Ecto neural progenitor cell (in vitro differentiated cells): Measurements from ENCODE around the gene KIRREL3.

Experiments
- DNase-seq: peaks from one replicate; pipeline ENCODE4 v3.0.0-alpha.2; 2018; ENCODE audit warnings: low spot score

KIRREL3 gene

DNA sequence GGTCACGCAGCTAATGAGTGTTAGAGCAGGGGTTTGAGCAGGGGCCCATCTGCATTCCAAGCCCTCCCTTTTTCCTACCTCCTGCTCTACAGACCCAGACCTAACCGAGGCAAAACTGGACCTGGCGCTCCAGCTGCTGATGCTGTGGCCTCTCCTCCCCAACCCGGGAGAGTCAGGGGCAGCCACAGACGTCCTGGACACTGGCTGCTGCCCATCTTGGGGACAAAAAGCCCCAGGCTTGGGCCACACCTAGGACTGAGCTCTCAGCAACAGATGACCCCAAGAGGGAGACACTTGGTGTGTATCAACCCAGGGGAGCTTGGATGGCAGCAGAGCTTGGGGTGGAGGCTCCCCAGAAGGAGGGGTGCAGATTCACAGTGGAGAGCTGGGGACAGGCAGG lies 472.5 kb downstream of the KIRREL3 start:
- DNase-seq, result no peak

DNA sequence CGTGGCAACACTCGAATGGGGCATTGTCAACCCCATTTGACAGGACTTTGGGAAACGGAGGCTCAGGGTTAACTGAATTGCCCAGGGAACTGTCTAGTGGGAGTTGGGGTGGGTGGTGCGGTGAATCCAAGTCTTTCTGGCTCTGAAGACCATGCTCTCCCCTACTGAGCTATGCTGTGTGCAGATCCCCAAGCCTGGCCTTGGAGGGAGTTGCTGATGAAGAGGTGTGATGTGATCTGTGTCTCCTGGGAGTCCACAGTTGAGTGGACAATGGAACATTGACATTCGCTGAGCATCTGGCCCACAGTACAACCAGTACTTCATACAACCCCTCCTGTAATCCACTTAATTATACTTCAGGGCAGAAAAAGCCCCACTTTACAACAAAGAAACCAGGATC lies 472.9 kb downstream of the KIRREL3 start:
- no peak for DNase-seq

DNA sequence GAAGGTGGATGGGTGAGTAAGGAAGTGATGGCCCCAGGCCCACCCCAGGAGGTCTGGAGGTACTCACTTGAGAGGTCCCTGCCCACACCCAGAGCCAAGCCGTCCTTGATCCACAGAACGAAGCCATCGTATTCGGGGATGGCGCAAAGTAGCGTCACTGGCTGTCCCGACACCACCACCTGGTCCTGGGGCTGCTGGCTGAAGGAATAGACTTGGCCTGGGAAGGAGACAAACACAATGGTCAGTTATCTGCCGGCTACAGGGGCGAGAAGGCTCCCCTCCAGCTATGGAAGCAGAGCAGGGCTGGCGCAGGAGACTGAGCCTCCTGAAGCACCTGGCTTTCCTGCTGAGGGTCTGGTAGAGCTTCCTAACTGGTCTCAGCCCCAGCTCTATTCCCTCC lies 474.1 kb downstream of the KIRREL3 start:
- no peak for DNase-seq

DNA sequence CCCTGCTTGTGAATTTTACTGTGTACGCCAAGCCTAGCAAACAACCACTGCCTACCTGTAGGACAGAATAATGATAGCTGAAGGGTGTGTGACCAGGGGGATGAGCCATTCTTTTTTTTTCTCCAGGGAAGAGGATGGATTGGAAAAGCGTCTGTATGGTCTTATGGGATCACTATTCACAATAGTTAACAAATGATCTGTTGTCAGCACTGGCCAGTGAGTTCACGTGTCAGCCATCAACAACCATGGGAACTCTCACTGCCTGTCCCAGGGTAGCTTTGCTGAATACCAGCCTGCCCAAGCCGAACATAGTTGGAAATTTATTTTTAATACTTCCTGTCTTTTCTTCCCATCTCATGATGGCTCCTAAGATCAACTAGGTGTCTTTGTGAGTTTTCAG lies 474.9 kb downstream of the KIRREL3 start:
- no peak for DNase-seq

DNA sequence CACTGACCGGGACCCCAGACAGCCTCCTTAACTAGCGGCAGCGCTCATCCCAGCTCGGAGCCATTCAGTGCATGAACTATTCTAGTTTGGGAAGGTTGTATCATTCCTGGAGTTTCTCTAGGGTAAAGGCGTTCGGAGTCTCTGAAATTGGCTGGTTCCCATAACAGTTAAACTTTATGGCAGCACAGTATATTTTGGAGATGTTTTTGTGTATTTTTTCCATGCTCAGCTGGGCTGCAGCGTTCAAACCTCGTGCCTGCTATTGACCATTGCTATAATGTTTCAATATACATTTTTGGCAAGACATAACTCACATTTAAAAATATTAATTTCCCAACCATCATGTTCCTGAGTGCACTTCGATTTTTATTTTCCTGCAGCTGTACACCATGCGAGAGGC lies 475.4 kb downstream of the KIRREL3 start:
- no peak for DNase-seq

DNA sequence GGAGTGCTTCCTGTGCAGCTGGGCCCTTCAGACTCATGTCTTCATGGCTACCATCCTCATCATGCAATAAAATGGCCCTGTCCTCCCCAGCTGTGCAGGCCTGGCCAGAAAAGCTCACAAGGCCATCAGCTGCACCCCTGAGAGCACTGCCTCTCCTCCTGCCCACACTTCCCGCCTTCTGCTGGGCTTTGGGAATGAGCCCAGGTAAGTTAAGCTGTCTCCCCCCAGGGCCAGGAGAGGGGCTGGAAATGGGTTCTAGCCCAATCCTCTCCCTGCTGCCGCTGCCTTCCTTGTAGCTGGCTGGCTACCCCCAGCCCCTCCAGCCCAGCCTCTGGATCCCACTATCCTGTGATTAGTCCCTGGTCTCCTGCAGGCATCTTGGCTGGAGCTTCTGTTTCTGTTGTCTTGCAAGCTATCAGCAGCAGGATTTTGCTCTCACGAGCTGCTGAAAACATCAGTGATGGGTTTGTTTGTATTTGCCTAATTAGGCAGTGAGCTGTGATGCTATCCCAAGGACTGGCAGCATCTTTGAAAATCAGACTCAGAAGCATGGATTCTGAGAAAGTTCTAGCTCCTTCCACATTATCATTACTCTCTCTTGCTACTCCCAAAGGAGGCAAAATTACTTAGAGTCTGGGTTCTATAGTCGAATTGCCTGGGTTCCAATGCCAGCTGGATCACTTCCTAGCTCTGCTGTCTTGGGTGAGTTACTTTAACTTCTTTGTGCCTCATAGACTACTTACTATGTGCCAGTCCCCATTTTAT lies 476.9 kb downstream of the KIRREL3 start:
- DNase-seq, result no peak

DNA sequence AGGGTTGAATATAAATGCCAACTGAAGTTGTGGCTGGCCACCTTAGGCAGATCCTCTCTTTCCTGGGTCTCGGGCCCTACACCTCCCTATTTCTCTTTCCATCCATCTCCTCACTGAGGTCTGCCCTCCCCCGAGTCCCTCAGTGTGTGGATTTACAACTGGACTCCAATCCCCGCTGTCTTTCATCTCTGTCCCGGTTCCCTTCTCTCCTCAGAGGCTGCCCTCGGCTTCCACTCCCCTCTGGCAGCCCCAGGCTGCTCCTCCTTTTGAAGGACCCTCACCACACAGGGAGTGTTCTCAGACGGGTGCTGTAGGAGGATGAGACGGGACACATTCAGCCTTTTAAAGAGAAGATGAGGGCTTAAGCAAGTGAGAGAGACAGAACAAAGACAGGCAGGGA lies 478.0 kb downstream of the KIRREL3 start:
- DNase-seq, result no peak

DNA sequence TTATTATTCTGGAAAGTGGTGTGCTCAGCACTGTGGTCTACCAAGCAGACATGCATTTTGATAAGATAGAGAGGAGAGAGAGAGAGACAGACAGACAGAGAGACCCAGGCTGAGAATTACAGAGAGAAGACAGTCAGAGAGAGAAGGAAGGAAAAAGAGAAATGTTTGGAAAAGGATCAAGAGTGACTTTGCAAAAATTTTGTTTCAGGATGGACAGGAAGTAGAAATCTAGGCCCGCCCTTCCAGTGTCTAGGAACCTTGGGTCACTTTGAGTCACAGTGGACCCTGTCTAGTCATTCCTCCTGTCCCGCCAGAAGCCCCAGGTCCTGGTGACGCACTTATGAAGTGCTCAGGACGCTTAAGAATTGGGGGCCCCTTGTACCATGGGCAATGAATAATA lies 478.4 kb downstream of the KIRREL3 start:
- DNase-seq, result no peak

DNA sequence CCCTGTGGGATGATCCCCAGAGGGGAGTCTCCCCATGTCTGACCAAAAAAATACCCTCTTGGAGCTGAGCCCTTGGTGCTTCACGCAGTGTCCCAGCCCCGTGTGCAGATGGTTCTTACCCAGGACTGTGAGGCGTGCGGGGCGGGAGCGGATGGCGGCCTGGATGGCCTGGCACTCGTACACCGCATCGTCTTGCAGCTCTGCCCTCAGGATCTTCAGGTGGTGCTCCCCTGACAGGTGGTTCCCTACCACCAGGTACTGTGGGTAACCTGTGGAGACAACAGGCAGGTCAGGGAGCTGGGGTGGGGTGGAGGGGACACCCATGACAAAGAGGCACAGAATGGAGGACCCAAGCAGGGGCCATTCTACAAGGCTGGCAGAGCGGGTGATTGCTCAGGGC lies 479.4 kb downstream of the KIRREL3 start:
- no peak for DNase-seq

DNA sequence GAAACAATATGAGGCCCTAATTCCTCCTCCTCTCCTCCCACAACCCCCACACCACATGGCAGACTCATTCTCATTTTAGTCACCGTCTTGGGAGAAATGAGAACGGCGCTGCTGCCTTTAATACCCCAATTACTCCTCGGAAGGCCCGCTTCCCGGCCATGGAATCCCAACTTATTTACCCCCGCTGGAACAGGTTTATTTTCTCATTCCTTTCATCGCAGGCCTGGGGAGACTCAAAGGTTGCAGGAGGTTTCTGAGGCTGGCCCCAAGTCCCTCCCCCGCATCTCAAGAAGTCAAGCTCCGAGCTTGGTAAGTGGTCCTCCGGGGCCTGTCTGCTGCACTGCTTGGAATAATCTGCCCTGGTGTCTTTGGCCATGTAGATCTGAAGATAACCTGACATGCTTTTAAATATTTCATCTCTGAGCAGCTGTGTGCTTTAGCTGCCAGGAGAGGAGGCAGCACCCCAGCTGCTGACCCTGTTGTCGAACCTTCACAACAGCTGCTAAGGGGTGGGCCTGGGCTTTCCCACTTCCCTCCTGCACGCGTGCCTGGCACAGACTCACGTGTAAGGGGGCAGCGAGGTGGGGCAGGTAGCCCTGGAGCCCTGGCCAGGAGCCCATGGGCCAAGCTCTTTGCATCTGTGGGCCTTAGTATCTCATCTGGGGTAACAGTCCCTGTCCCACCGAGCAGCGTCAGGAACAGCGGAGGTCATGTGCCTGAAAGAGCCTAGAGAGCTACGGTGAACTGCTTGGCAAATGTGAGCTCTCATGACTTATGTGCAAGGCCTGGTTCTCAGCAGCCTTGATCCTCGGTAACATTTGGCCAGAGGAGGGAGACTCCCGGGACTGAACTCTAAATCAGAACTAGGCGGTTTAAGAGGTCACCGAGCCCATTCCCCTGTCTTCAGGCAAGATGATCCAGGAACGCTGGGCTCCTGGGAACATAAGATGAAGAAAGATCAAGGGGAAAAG lies 480.5 kb downstream of the KIRREL3 start:
- no peak for DNase-seq

DNA sequence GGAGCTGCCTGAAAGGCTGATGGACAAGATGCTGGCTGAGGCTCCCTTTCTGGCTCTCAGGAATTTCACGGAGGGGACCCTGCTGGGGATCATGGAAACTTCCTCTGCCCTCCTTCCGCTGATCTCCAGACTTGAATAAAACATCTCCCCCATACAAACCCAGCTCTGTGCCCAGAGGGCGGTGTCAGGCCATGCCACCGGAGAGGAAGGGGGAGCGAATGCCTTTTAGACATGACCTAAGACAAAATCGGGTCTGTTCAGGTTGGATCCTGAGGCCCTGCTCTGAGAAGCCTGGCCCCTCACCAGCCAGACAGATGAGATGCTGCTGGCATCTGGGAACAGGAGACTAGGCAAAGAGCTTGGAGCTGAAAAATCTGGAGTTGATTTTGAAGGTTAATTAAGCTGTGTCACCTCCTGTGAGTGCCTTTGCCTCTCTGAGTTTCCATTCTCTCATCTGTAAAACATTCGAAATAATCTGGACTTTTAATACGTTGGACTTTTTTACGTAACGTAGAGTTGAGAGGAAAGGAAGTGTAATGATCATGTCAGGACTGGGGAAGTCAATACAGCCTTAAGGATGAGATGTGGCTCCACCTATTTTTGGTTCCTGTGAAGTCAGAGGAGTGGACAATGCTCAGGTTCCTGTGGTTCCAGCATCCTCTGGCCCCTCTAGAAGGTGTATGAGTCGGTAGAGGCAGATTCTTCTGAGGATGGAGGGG lies 481.4 kb downstream of the KIRREL3 start:
- DNase-seq, result no peak

DNA sequence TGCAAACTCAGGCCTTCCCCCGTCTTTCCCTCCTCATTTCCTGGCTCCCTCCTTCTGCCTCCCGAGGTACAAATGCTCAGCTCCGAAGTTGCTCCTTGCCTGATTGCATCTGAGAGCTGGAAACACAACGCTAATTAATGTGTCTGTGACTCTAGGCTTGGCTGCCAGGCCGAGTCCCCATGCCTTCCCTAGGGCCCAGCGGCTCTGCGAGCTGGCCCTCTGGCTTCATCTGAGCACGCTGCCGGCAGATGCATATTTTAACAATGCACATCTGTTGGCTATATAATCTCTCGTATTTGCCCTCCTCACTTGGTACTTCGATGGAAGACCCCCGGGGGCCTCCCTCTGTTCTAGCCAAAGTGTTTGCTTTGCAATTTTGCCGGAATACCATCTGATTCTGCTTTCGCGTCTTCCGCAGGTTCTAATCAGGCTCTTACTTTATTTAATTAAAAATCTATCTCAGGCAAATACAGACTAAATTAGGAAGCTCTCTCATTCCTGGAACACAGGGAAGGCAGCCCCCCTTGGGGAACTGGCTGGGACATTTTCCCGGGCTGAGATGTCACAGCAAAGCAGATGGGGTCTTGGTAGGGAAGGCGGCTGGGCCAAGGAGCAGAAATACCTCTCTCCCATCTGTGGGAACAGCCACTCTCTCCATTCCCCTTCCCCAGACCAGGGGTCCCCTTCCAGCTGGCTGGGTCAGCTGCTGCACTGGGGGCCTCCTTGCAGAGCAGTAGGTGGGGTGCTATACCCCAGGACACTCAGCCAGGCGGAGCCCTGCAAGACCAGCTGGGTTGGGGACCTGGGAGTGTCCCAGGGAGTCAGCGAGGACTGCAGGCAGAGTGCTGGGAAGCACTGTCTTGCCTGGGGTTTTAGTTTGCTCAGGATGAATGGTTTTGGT lies 482.2 kb downstream of the KIRREL3 start:
- DNase-seq, result no peak

DNA sequence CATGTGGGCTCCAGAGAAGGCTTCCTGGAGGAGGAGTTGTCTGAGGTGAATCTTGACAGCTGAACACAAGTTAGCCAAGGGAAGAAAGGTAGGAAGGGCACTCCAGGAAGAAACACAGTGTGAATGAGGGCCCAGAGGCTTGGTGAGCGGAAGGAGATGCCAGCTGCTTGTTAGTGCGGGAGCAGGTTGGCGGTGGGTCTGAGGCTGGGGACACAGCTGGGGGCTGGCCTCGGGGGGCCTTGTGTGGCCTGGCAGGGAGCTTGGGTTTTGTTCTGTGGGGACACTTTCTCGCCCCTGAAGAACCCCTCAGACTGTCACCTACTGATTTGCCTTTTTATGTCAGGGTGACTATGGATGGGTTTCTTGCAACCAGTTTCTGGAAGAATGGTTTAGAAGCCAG lies 485.1 kb downstream of the KIRREL3 start:
- no peak for DNase-seq

DNA sequence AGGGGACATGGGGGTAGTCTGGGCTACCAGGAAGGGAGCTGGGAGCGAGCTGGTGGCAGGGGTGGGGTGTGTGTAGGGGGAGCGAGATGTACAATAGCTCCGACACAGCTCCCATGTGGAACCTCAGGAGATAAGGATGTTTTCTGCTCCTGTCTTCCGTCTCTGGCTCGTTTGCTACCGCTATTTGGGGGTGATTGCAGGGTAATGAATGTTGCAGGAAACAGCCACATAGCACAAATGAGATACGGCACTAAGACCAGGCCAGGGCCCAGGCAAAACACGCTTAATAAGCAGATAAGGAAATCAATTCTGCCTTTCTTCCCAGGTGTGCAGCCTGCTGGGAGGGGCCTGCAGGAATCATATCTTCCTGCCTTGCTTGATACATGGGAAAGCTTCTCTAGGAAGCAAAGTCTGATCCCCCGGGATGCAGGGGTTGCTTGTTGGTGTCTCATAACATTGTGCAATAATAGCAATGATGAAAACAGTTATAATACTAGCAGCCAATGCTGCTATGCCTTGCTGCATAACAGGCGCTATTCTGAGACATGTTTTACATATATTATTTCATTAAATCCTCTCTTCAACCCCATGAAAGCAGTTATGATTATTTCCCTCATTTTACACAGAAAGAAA lies 486.4 kb downstream of the KIRREL3 start:
- no peak for DNase-seq

DNA sequence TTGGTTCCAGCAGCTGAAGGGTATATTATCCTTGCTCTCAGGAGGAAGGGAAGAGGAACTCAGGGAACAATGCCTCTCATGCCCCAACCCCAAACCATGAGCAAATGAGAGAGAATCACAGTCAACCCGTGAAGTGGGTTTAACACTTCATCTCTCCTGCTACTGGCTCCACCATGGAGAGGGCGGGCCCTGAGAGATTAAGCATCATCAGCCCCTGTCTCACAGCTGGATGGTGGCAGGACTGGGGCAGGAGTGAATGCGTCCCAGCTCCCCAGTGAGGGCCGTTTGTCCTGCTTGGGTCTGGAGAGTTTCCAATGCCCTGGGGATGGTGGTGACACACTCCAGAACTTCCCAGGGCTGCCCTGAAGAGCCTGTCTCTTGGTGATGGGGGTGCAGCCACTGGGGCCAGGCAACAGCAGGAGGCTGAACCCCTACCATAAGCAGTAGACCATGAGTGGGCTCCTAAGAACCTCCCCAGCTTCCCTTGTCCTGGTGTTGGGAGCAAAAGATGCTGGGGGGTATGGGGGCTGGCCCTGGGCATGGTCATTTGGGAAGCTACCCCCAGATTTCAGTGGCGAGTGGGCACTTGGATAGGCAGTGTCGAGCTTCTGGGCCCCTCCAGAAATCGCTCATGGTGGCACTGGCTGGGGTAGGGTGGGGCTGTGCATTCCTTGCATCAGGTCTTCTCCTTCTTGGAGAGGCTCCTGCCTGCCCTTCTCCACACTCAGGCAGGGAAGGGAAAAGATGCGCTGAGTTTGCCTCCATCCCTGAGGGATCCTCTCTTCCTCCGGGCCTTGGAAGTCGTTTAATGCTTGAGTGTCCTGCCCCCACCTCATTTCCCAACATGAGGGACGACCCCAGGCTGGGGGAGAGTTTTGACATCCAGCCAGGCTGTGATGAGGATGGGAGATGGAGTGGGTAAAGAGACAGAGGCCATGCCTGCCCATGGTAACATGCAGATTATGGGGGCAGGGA lies 487.5 kb downstream of the KIRREL3 start:
- DNase-seq, result no peak

DNA sequence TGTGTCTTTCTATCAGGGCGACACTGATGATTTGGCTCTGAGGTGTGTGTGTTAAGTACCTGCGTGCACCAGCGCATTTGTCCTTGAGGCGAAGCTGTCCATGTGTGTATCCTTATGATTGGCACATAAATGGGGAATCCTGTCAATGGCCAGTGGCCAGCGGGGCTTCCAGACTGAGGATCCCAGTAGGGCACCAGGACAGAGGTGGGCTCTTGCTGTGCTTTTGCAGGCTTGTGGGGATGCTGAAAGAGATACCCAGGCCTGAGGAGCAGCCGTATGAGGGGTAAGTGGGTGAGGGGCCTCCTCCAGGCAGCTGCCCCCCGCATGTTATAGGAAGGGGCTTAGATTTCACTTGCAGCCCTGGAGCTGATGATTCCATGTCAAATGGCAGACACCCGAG lies 488.3 kb downstream of the KIRREL3 start:
- no peak for DNase-seq

DNA sequence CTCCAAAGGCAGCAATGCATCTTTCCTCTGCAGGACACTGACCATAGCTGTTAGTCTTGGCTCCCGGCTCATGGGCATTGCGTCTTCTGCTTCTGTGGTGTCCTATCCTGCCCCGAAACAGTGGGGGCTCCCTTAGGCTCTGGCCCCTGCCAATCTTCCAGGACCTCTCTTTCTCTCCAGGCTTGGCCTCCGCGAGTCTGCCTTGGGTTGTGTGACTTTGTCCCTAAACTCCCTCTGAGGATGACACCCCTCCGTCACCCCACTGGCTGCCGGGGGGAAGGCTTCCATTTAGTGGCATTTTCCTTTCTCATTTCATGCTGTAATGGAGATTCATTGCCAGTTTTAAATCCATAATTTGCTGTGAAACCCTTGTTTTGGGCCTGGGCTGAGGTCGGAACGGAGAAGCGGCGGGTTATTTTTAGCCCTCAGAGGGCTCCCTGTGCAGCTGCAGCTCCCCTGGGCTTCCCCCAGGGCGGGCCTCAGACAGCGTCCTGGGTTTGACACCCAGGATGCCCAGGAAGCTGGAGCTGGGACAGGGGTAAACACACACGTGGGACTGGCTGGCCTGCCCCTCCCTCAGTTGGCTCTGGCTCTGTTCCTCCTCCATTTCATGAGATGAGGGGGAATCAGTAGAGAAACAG lies 489.0 kb downstream of the KIRREL3 start:
- DNase-seq, result no peak

DNA sequence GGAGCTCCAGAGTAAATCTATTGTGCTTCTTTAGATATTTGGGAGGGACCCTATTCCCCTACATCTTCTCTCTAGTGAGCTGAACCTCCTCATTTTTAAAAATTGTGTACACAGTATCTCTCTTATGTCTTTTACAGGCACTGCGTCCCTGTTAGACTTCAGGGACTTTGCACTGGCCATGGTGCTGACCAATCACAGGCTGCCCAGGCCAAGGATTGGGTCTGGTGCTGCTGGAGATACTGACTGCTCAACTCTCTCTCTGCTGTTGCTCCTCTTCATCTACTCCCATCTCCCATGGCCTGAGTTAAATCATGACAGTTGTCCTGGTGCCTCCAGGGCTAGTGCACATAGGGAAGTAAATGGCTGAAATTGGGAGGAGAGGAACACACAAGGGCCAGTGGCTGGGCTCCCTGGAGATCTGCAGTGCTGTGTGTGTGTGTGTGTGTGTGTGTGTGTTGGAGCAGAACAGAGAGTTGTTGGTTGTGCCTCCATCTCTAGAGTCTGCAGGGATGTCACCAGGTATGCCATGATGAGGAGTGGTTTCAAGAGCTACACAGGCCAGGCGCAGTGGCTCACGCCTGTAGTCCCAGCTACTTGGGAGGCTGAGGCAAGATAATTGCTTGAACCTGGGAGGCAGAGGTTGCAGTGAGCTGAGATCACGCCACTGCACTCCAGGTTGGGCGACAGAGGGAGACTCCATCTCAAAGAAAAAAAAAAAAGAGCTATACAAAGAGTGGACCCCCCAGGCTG lies 489.8 kb downstream of the KIRREL3 start:
- DNase-seq, result no peak

DNA sequence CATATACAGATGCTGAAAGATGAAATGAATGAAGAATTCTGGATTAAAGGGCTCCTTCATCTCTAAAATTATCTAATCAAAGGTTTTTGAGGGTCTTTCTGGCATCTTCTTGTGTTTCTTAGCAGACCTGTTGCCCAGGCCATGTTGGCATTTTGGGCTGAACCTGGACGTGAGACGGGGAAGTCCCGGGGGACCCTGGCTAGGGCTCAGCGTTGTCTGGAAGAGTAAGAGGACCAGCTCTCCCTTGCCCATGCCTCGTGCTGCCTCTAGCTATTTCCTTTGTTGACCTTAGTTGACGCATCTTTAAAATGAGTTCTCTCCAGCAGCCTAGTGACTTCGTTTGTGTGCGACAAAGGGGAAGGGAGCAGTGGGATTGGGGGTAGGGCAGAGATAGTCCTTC lies 492.9 kb downstream of the KIRREL3 start:
- DNase-seq, result no peak
